NCI-H510A treated with DMSO at 0.1 percent for 48 hours (cell line): ENCODE data around the gene KIRREL2.
"Not testable (repeated sequence)": the region's sequence is repeated elsewhere in the genome, so short reads cannot be mapped to it uniquely, and the experiment has no call there.

Source experiments
- DNase-seq: peaks from one replicate; lab custom pipeline; 2025; lab: John Stamatoyannopoulos, UW

The KIRREL2 gene

DNA sequence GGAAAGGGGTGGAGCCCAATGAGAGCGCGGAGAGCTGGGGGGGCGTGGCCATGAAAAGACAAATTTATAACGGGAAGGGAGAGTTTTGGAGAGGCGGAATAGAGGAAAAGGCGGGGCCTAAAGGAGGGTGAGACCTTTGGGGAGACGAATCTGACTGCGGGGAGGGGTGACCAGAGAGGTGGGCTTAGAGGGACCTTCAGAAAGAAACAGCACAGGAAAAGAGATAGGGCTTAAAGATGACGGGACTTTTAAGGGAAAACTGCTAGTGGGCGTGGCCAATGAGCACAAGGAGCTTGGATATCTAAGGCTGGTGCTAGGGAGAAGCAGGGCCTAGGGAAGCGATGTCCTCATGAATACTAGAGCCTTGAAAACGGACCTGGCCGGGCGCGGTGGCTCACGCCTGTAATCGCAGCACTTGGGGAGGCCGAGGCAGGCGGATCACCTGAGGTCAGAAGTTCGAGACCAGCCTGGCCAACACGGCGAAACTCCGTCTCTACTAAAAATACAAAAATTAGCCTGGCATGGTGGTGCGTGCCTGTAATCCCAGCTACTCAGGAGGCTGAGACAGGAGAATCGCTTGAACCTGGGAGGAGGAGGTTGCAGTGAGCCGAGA, 13.5 kb downstream of the KIRREL2 start:
- not testable (repeated sequence) for DNase-seq

GRCh38 chr19:35870798-35871197, 14.1 kb downstream of the KIRREL2 start:
- no peak for DNase-seq

- no peak for DNase-seq
Measured at GRCh38 chr19:35871611-35872010, 14.9 kb downstream of the KIRREL2 start.

- DNase-seq, result no peak
Measured at GRCh38 chr19:35872180-35872579, 15.5 kb downstream of the KIRREL2 start.

GRCh38 chr19:35874392-35874930, 17.8 kb downstream of the KIRREL2 start:
- DNase-seq, result no peak

DNA sequence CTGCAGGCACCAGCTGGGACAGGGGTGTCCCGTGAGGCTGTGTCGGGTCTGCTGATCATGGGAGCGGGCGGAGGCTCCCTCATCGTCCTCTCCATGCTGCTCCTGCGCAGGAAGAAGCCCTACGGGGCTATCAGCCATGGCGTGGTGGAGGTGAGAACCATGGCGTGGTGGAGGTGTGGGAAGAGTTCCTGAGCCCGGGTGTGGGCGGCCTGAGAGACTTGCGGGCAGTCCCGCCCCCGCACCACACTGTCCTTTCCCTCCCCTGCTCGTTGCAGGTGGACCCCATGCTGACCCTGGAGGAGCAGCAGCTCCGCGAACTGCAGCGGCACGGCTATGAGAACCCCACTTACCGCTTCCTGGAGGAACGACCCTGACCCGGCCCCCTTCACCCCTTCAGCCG, 22.4 kb downstream of the KIRREL2 start:
- DNase-seq, result no peak

DNA sequence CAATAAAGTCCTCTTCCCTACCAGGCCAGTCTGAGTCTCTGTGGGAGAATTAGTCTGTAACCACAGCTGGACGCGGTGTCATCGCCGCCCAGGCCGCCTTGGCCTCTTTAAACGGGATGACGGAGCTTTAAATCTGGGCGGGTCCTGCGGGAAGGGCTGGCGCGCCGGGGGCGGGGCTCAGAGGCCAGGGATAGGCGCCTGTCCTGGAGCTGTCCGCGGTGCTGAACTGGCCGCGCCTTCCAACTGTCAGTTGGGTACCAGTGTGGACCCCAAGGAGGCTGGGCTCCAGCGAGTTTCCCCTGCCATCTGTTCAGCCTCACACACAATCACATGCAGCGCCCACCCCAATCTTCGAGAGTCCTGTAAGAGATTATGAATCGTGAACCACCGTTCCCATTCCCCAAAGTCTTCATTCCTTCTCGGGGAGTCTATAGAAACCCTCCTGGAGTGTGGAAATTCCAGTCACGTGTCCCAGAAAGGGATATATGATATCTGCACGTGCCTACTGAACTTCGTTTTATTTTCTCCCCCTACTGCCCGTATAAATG, 23.1 kb downstream of the KIRREL2 start:
- peak; percentile 69 for DNase-seq

DNA sequence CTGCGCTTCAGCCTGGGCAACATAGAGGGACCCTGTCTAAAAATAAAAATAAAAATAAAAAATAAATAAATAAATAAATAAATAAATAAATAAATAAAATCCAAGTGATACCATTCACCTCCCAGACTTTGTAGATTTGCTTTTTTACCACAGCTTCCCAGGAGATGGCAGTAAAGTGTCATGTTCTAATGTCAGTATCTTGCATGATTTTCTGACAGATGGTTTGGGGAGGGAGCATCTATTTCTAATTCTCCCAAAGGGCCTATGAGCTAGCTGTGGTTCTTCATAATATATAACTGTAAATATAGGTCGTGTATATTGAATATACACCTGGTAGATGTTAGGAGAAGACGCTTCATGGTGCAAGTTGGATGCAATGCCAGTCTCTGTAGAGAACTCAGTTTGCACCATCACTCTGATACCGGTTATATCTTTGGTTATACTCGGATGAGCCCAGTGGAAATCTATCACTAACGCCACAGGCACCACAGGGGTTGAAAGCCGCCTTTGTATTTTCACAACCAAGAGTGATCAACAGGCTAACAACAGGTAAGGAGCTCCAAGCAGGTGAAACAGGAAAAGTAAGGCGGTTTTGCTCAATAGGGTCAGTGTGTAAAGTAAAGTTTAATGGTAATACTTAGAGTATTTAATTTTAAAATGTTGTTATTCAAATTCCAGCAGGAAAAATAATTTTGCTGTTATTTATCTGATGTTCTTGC, 25.6 kb downstream of the KIRREL2 start:
- peak; percentile 76 for DNase-seq

GRCh38 chr19:35883882-35884281, 27.2 kb downstream of the KIRREL2 start:
- no peak for DNase-seq

- no peak for DNase-seq
Measured at GRCh38 chr19:35885225-35885738, 28.6 kb downstream of the KIRREL2 start.

DNA sequence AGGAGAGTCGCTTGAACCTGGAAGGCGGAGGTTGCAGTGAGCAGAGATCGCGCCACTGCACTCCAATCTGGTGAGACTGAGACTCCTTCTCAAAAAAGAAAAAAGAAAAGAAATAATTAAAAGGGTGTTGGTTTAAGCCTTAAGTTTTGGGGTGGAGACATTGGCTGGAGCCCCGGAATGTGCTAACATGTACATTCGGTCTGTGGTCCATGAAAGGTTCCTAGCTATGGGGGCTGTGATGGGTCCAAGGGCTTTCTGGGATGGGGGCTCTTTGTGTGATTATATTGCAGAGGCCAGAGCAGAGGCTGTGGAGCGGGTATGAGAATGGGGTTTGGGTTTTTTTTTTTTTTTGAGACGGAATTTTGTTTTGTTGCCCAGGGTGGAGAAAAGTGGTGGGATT, 29.2 kb downstream of the KIRREL2 start:
- DNase-seq, result no peak

DNA sequence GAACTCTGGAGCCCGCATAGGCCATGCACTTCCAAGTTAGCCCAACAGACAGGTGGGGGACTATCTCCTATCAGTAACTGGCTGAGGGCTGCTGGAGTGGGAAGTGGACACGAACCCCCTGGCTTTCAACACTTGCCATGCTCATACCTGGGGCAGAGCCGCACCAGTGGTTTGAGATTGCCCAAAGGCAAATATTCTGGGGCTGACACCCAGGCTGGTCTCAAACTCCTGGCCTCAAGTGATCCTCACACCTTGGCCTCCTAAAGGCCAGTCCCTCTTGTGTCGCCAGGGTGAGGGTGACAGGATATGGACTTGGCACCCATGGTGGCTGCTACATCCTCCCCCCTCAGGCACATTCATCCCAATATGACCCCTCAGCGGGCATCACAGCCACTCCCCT, 30.5 kb downstream of the KIRREL2 start:
- no peak for DNase-seq

DNA sequence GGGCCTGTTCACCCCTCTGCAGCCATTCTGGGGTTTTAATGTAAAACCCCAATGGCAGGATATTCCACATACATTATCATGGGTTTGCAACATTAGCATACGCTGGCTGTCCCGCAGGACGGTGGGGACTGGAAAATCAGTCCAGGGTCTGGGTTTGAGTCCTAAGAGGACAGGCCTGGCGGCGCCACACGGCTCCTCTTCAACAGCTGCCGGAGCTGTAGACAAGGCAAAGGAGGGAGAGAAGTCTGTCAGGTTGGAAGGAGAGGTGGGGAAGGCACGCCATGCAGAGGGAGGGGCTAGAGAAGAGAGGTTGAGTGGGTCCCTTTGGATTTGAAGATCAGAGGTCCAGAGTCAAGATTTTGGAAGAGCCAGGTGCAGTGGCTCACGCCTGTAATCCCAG, 31.7 kb downstream of the KIRREL2 start:
- no peak for DNase-seq

DNA sequence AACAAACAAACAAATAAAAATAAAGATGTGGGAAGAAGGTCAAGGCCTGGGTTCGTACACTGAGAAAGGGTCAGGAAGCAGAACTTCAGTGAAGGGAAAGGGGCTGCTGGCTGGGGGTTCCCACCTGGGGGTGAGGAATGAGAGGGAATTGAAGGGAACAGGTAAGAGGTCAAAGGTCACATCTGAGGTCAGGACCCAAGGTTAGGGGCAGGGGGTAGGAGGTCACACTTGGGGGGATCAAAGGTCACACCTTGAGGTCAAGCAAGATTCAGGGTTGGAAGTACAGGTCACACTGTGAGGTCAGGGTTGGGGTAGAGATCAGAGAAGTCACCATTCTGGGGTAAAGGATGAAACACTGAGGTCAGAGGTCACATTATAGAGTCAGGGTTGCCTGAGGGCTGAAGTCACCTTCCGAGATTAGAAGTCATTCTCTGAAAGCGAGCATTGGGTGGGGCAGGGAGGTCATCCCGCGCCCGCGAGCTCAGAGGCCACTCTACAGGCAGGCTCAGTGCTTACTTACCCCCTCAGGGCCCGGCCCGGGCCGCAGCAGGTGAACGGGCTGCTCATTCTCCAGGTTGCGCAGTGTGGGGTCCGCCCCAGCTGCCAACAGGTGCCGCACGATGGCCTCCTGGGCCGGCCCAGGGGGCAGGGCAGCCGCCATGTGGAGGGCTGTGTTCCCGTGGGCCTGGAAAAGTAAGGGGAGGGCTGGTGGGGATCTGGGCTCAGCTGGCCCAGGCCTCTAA, 32.8 kb downstream of the KIRREL2 start:
- DNase-seq, result no peak

DNA sequence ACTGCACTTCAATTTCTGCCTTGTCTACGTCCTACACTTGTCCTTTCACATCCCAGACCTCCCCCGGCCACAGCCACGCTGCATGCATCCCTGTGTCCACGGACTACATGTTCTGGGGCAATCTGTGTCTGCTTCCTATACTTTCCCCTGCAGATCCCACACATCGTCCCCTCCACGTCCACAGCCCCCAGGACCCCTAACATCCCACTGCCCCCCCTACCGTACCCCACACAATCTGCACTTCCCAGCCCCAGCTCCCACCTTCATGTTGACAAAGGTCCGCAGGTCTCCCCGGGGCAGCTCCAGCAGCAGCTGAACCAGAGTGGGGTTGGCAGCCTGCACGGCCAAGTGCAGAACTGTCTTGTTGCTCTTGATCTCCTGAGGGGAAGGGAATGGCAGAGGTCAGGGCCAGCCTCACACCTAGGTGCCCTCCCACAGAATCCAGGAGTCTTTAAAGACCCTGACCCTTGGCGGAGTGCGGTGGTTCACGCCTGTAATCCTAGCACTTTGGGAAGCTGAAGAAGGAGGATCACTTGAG, 33.5 kb downstream of the KIRREL2 start:
- DNase-seq, result no peak

DNA sequence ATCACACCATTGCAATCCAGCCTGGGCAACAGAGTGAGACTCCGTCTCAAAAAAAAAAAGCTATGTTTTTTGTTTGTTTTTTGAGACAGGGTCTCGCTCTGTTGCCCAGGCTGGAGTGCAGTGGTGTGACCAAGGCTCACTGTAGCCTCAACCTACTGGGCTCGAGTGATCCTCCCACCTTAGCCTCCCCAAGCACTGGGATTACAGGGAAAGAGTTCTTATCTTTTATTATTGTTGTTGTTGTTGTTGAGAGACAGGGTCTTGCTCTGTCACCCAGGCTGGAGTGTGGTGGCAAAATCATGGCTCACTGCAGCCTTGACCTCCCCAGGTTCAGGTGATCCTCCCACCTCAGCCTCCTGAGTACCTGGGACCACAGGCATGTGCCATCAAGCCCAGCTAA, 35.1 kb downstream of the KIRREL2 start:
- not testable (repeated sequence) for DNase-seq

GRCh38 chr19:35894342-35894741, 37.6 kb downstream of the KIRREL2 start:
- DNase-seq, result no peak

- no peak for DNase-seq
Measured at GRCh38 chr19:35895911-35896642, 39.4 kb downstream of the KIRREL2 start.

GRCh38 chr19:35896643-35897040, 39.9 kb downstream of the KIRREL2 start:
- no peak for DNase-seq

GRCh38 chr19:35897706-35898451, 41.2 kb downstream of the KIRREL2 start:
- no peak for DNase-seq

DNA sequence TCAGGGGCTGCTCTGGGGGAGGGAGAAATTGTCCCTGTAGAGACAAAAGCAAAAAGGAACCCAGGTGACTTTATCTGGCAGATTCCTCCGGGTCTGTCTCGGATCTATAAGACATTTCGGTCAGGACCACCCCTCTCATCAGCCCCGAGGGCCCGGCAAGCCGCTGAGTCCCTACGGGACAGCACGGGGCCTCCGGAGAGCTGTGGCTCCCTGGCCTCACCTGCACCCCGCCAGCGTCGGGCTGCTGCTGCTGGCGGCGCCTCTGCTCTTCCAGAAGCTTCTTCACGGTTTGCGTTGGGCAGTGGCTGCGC, 41.7 kb downstream of the KIRREL2 start:
- no peak for DNase-seq
